Measurements from ENCODE around the gene DDX42. TPM values are rescaled to one million over a fixed set of nuclear protein-coding genes. Genes with fewer than 3 reads are reported as not detected.

The DDX42 gene
- total and polyA plus RNA-seq, 9 of the 15 experiments (the other 6 are each of a cell fraction or from before 2014, with no cell fraction given), result 16.5 to 149 (median 87.6) TPM

- TF ChIP-seq, protein P1, sequence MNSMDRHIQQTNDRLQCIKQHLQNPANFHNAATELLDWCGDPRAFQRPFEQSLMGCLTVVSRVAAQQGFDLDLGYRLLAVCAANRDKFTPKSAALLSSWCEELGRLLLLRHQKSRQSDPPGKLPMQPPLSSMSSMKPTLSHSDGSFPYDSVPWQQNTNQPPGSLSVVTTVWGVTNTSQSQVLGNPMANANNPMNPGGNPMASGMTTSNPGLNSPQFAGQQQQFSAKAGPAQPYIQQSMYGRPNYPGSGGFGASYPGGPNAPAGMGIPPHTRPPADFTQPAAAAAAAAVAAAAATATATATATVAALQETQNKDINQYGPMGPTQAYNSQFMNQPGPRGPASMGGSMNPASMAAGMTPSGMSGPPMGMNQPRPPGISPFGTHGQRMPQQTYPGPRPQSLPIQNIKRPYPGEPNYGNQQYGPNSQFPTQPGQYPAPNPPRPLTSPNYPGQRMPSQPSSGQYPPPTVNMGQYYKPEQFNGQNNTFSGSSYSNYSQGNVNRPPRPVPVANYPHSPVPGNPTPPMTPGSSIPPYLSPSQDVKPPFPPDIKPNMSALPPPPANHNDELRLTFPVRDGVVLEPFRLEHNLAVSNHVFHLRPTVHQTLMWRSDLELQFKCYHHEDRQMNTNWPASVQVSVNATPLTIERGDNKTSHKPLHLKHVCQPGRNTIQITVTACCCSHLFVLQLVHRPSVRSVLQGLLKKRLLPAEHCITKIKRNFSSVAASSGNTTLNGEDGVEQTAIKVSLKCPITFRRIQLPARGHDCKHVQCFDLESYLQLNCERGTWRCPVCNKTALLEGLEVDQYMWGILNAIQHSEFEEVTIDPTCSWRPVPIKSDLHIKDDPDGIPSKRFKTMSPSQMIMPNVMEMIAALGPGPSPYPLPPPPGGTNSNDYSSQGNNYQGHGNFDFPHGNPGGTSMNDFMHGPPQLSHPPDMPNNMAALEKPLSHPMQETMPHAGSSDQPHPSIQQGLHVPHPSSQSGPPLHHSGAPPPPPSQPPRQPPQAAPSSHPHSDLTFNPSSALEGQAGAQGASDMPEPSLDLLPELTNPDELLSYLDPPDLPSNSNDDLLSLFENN (IDR thresholded peaks at IDR 0.05; ENCODE audit: low read depth in 2 of 2, low read length in 2 of 2), result 0 out of 4 replicates have a peak, but pooled peaks of 1 of the 2 experiments have one; percentile 19
- TF ChIP-seq ZFX (CRISPR knock-in tag; IDR thresholded peaks at IDR 0.05) (peak; percentile 94), PHF8 (IDR thresholded peaks at IDR 0.05; ENCODE audit: borderline replicate concordance, low read length) (peak; percentile 61; the same call in 1 of the 2 replicates), ZNF644 (tag; IDR thresholded peaks at IDR 0.05; ENCODE audit: low read depth) (0 out of 2 replicates have a peak, but pooled peaks have one; percentile 44), FOXA3 (CRISPR knock-in tag; conservative IDR thresholded peaks at IDR 0.05 in 1 of 2, IDR thresholded peaks at IDR 0.05 in 1 of 2) (peak; percentile 5 to 79; a peak in 2 of 4 replicates), PML (IDR thresholded peaks at IDR 0.05; ENCODE audit: low read length) (peak; percentile 41; the same call in 1 of the 2 replicates), HCFC1 (IDR thresholded peaks at IDR 0.05; ENCODE audit: low read depth, low read length) (peak; percentile 41; the same call in 1 of the 2 replicates), DDX20 (tag; IDR thresholded peaks at IDR 0.05; ENCODE audit: low read depth) (no peak), MTF1 (CRISPR knock-in tag; IDR thresholded peaks at IDR 0.05; ENCODE audit: borderline replicate concordance) (peak; percentile 54; the same call in 1 of the 2 replicates), ZNF695 (CRISPR knock-in tag; IDR thresholded peaks at IDR 0.05) (no peak), FOXM1 (IDR thresholded peaks at IDR 0.05; ENCODE audit: low read depth) (peak; percentile 94), FOXM1 (CRISPR knock-in tag; IDR thresholded peaks at IDR 0.05; ENCODE audit: low read depth) (no peak; the same call in 1 of the 2 replicates), ZBTB49 (CRISPR knock-in tag; IDR thresholded peaks at IDR 0.05; ENCODE audit: borderline replicate concordance) (peak; percentile 95), ZNF239 (CRISPR knock-in tag; IDR thresholded peaks at IDR 0.05) (no peak), GABPA (tag; conservative IDR thresholded peaks at IDR 0.05; ENCODE audit: low read depth) (peak; percentile 15; the same call in 1 of the 2 replicates), IRF1 (CRISPR knock-in tag; IDR thresholded peaks at IDR 0.05; ENCODE audit: borderline replicate concordance) (peak; percentile 95)
- TF ChIP-seq, protein P2, sequence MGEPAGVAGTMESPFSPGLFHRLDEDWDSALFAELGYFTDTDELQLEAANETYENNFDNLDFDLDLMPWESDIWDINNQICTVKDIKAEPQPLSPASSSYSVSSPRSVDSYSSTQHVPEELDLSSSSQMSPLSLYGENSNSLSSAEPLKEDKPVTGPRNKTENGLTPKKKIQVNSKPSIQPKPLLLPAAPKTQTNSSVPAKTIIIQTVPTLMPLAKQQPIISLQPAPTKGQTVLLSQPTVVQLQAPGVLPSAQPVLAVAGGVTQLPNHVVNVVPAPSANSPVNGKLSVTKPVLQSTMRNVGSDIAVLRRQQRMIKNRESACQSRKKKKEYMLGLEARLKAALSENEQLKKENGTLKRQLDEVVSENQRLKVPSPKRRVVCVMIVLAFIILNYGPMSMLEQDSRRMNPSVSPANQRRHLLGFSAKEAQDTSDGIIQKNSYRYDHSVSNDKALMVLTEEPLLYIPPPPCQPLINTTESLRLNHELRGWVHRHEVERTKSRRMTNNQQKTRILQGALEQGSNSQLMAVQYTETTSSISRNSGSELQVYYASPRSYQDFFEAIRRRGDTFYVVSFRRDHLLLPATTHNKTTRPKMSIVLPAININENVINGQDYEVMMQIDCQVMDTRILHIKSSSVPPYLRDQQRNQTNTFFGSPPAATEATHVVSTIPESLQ (CRISPR knock-in tag; IDR thresholded peaks at IDR 0.05), result peak; percentile 97; the same call in 1 of the 2 replicates
These were observed 75.1 kb downstream of the DDX42 start (continued) for GRCh38 chr17:63848834-63849689.
